Activated CD4-positive, alpha-beta T cell treated with anti-CD3 and anti-CD28 coated beads for 4 hours (primary cell): ENCODE measurements around the gene HK1.

Experiments
- DNase-seq, 2 donors: peaks; one replicate each; pipeline ENCODE4 v3.0.0-alpha.2; 2020

HK1 gene

GRCh38 chr10:69408318-69409175 is 130.3 kb downstream of the HK1 start:
- DNase-seq: peak; percentile 87 to 91

GRCh38 chr10:69409176-69409495 is 130.8 kb downstream of the HK1 start:
- DNase-seq: no peak

- no peak for DNase-seq
Observed at GRCh38 chr10:69409968-69410367, 131.7 kb downstream of the HK1 start.

GRCh38 chr10:69410487-69410886 is 132.2 kb downstream of the HK1 start:
- no peak for DNase-seq

GRCh38 chr10:69411476-69411875 is 133.2 kb downstream of the HK1 start:
- no peak for DNase-seq

- no peak for DNase-seq
Observed at GRCh38 chr10:69412232-69412790, 134.0 kb downstream of the HK1 start.

- DNase-seq: peak; percentile 15 to 33
Observed at GRCh38 chr10:69413221-69413865, 135.0 kb downstream of the HK1 start.

GRCh38 chr10:69414036-69415018 is 136.0 kb downstream of the HK1 start:
- no peak for DNase-seq

- DNase-seq: no peak
Observed at GRCh38 chr10:69415049-69415448, 136.8 kb downstream of the HK1 start.

GRCh38 chr10:69415951-69416350 is 137.7 kb downstream of the HK1 start:
- DNase-seq: no peak

GRCh38 chr10:69416695-69417094 is 138.4 kb downstream of the HK1 start, which contains the start of gene TACR2:
Gene TACR2, minus strand, starts transcription at chr10:69416918. Its CDS starts 595 bp downstream, at chr10:69416323.
- DNase-seq: no peak

GRCh38 chr10:69417542-69417941 is 139.2 kb downstream of the HK1 start:
- DNase-seq: no peak

GRCh38 chr10:69418052-69418752 is 139.9 kb downstream of the HK1 start:
- no peak for DNase-seq

- no peak for DNase-seq
Observed at GRCh38 chr10:69419096-69419743, 140.9 kb downstream of the HK1 start.

GRCh38 chr10:69419744-69420126 is 141.4 kb downstream of the HK1 start:
- no peak for DNase-seq

GRCh38 chr10:69421611-69422308 is 143.5 kb downstream of the HK1 start:
- DNase-seq: no peak

- DNase-seq: no peak
Observed at GRCh38 chr10:69422676-69423075, 144.4 kb downstream of the HK1 start.

GRCh38 chr10:69425041-69425440 is 146.7 kb downstream of the HK1 start:
- DNase-seq: no peak

- DNase-seq: peak in 1 of 2 donors; percentile 26
Observed at GRCh38 chr10:69425511-69426298, 147.4 kb downstream of the HK1 start.

- no peak for DNase-seq
Observed at GRCh38 chr10:69426376-69426727, 148.1 kb downstream of the HK1 start.
